GM12892 (cell line): ENCODE measurements around the gene RRAD.

Experiments used
- POLR2A ChIP-seq: IDR thresholded peaks from 2 replicates; pipeline ENCODE4 v1.6.1; 2011; ENCODE audit warnings: low read depth, low read length, control low read depth
- POLR2AphosphoS5 ChIP-seq: IDR thresholded peaks from 2 replicates; pipeline ENCODE4 v1.6.1; 2011; ENCODE audit warnings: low read depth, low read length, control low read depth

DNA sequence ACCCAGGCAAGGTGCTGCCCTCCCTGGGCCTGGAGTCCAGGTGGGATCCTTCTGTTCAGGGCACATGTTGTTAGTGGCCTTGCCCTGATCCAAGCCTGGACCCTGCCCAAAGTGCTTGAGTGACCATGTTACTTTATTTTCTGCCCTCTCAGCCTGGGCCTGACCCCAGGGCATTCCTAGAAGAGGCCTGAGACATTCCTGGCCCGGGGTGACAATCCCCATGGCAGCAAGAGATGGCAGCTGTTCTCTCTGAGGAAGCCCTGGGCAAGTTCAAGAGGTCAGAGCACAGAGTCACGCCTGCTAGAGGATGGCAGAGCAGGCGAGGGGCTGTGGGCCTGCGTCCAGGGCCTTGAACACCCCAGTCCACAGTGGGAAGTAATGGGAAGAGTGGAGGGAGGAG is 11.6 kb downstream of the RRAD start:
- TF ChIP-seq POLR2A: no peak
- TF ChIP-seq POLR2AphosphoS5: no peak
